Regular cardiac myocyte (primary cell): ENCODE measurements around the gene AKT1. TPM values are rescaled to one million over a fixed set of nuclear protein-coding genes. Genes with fewer than 3 reads are reported as not detected.

Source experiments
- total RNA-seq: library from RNA; depleted of rRNA; stranded (reverse); fragments of >200 nt; gene quantifications from 2 replicates; pipeline ENCODE4 v1.2.3, GENCODE V29; 2014

Gene AKT1
- total RNA-seq, result 145 and 234 TPM in 2 replicates

DNA sequence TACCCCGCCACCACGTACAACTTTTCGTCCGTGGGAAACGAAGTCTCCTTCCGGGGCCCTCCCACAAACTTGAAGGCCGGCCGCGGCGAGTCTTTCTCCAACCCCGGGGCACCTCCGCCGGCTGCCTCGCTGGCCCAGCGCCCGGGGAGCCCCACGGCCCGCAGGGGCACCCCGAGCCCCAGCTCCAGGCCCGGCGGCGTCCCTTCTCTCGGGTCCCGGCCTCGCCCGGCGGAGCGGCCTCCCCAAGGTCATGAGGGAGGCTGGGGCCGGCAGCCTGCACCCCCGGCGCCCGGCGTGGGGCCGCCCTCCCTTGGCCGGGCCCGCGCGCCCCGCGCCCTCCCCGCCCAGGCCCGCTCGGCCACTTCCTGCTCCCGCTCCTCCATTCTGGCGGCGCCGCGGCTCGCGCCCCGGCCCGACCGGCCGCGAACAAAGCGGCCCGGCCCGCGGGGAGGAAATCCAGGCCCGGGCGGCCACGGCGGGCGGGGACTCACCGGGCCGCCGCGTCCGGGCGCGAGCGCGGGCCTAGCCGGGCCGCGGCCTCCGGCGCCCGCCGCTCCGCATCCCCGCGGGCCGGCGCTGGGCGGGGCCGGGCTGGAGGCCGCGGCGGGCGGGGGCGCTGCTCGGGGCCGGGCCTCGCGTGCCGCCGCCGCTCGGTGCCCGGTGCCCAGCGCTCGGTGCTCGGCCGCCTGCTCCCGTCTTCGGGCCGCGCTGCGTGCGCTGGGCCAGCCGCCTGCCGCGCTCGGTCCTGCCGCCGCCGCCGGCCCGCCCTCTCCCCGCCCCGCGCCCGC is at the start of gene AKT1:
Gene AKT1 (minus strand): TSS at position 756 of the 788 bp plus-strand sequence. CDS start 3,105 bp downstream, outside the sequence.

DNA sequence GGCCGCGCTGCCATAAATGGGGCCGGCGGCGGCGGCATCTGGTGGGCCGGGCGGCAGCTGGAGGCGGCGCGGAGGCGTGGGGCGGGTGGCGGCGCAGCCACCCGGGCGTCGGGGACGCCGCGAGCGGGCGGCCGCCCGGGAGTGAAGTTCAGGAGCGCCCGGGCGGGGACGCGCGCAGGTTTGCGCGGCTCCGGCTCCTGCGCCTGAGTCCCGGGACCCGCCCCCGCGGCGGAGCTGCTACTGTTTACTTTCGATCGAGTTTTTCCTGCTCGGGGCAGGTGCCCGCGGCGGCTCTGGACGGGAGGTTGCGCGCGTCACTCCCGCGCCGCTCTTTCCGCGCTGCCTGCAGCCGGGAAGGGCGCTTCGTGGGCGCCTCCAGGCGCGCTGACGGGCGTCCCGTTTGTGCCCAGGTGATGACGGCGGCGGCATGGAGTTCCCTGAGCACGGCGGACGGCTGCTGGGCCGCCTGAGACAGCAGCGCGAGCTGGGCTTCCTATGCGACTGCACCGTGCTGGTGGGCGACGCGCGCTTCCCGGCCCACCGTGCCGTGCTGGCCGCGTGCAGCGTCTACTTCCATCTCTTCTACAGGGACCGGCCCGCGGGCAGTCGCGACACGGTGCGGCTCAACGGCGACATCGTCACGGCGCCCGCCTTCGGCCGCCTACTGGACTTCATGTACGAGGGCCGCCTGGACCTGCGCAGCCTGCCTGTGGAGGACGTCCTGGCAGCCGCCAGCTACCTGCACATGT is 5.4 kb upstream of the AKT1 start, which contains the start of gene ZBTB42:
Gene ZBTB42 (plus strand): TSS at position 331 of the 749 bp plus-strand sequence. CDS start 97 bp downstream, at position 428.

DNA sequence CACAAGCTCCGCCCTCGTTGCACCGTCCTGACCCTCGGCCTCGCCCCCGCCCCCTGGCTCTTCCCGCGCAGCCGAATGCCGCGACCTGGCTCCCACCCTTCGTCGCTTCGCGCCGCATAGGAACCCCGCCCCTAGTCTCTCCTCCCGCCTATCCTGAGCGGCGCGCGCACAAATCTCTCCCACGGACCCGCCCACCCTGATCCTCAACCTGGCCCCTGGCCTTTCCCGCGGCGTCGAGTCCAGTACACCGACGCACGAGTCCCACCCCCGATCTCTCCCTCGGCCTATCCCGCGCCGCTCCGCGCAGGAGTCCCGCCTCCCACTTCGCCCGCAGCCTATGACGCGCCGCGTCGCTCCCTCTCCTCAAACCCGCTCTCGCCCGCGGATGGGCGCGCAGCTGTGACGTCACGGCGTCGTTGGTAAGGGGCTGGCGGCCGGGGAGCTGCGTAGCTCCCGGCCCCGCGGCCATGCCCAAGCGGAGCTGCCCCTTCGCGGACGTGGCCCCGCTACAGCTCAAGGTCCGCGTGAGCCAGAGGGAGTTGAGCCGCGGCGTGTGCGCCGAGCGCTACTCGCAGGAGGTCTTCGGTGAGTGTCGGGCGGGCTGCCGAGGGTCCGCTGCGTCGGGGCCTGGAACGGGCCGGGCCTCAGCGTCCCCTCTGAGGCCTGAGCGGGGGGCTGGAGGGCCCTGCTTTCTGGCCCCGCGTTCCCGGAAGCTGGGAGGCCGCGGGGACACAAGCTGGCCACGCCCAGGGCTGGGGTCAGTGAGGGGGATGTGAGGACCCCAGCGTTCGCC is 42.6 kb downstream of the AKT1 start, which contains the start of gene SIVA1:
Gene SIVA1 (plus strand): TSS at position 413 of the 793 bp plus-strand sequence. CDS start 55 bp downstream, at position 468.

DNA sequence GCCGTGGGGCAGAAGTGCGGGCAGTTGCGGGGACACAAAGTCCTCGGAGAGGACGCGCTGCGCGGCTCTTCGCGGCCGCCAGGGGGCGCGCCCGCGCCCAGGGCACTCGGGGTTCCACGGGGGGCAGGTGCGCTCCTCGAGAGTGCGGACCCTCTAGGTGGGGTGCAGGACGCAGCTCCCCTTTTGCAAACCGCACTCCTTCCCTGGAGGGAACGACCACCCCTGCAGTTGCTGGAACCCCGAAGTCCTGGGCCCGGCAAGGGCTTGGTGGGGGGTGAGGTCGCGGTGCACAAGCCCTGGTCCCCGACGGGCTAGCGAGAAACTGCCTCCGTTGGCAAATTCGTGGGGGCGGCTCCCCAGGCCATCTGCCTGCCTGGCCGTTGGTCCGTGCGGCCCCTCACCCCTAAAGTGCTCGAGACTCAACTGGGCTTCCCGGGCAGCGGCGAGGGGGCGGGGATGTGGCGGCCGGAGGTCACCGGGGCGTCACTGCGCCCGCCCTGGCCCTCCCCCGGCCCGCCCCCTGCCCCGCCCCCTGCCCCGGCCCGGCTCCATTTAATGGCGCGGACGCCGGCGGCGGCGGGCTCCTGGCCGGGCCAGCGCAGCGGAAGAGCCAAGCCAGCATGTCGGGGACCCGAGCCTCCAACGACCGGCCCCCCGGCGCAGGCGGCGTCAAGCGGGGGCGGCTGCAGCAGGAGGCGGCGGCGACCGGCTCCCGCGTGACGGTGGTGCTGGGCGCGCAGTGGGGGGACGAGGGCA is 71.7 kb downstream of the AKT1 start, which contains the start of gene ADSS1:
Gene ADSS1 (plus strand): TSS at position 579 of the 756 bp plus-strand sequence. CDS start 42 bp downstream, at position 621.

Other genes starting within 250 kb of the AKT1 start
- not detected in 2 replicates for gene C14orf180, start 216.0 kb downstream of the AKT1 start, total RNA-seq
- under 0.01 and 0.28 TPM in 2 replicates for gene TMEM179, start 191.0 kb downstream of the AKT1 start, total RNA-seq
- gene INF2, start 106.1 kb downstream of the AKT1 start, total RNA-seq, result 30.7 and 39.5 TPM in 2 replicates
- gene ADSS1, start 71.5 kb downstream of the AKT1 start, total RNA-seq, result 1.7 and 10.1 TPM in 2 replicates
- 89.4 and 154 TPM in 2 replicates for gene SIVA1, start 42.6 kb downstream of the AKT1 start, total RNA-seq
- gene ZBTB42, start 5.4 kb upstream of the AKT1 start, total RNA-seq, result 1.4 and 1.7 TPM in 2 replicates
- gene CEP170B, start 69.5 kb upstream of the AKT1 start, total RNA-seq, result 14.4 and 18.8 TPM in 2 replicates
- under 0.01 TPM in 1 of 2 replicates, not detected in the other for gene PLD4, start 129.1 kb upstream of the AKT1 start, total RNA-seq
- gene AHNAK2, start 182.6 kb upstream of the AKT1 start, total RNA-seq, result 20.5 and 33.0 TPM in 2 replicates
- 4.6 and 8.5 TPM in 2 replicates for gene CLBA1, start 190.0 kb upstream of the AKT1 start, total RNA-seq
- 12.4 and 37.6 TPM in 2 replicates for gene CDCA4, start 225.3 kb upstream of the AKT1 start, total RNA-seq